Activated T-cell treated with anti-CD3 and anti-CD28 coated beads for 48 hours (primary cell): Measurements from ENCODE around the gene PAX5.
A peak's percentile ranks its signal among the peaks of the same experiment; 100 is the strongest.

Experiments
- DNase-seq: peaks from one replicate; pipeline ENCODE4 v3.0.0-alpha.2; 2020; ENCODE audit warnings: low read depth

PAX5 gene

DNA sequence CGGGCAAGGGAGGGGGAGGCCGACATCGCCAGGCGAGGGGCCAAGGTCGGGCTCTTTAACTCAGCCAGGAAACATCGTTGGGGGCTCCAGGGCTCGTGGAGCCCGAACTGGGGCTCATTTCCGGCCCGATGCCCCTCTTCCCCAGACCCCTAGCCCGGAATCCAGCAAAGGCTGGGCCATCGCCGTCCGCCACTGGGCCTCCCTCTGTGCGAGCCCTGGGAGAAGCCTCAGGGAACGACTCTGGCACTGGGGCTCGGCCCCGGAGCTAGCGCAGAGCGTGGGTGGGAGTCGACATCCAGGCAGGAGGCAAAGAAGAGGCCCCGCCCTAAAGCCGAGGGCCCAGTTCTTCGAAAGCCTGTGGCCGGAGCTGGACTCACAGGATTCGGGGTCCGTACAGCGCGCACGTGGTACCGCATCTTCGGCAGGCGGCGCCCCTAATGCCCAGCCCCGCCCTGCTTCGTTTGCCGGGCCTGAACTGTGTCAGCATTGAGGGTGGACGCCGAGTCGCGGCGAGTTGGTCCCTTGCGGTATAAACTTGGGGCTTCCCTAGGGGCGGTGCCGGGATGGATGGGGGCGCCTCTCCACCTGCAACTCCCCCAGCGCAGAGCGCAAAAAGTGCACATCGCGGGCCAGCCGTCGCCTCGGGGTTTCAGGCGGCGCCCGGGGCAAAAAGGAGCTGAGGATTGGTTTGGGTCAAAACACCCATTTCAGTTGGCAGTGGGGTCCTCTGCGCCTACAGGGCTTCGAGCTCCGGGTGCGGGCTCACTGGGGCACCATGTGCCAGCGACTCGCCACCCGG is 3.6 kb upstream of the PAX5 start:
- DNase-seq = no peak

DNA sequence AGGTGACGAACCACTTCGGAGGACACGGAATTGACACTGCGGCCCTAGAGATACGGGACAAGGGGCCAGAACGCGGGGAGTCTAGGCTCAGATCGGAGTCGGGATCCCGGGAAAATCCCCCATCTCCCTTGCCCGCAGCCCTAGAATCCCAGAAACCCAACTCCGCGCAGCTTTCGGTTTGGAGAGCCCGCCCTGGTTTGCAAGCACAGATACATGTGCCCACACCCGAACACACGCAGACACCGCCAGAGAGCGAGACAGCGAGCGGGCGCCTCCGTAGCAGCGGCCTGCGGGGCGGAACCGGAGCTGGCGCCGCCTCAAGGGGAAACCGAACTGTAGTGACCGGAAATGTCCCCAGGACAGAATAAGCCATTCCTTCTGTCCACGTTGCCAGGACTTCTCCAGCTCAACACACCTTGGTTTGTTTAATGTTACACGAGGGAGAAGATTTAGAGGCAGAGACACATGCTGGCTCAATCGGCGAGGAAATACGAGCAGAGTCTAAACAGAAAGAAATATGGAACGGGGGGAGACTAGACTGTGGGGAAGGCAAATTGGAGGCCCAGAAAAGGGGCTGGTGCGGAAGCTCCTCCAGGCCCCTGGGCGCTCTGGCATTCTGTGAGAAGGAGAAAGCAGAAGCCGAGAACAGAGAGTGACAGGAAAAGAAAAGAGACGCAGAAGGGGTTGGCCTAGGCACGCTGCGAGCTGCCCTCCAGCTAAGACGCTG is 2.9 kb upstream of the PAX5 start:
- no peak for DNase-seq

DNA sequence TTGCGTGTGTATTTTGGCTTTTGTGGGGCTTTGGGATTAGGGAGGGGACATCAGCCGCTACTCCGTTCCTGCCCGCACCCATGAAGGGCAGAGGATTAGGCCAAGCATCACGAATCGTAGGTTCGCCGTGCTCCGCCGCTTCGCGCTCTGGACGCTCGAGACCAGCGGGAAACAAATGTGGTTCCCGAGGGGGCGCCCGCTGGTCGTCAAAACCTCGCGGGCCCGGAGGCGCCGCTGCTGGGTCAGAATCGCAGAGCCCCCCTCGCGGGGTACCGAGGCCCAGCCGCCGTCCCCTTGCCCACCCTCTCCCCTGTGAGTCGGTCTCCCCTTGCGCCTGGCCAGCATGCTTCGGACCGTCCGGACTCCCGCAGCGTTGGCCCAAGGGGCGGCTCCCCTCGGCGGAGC is 2.3 kb upstream of the PAX5 start:
- no peak for DNase-seq

DNA sequence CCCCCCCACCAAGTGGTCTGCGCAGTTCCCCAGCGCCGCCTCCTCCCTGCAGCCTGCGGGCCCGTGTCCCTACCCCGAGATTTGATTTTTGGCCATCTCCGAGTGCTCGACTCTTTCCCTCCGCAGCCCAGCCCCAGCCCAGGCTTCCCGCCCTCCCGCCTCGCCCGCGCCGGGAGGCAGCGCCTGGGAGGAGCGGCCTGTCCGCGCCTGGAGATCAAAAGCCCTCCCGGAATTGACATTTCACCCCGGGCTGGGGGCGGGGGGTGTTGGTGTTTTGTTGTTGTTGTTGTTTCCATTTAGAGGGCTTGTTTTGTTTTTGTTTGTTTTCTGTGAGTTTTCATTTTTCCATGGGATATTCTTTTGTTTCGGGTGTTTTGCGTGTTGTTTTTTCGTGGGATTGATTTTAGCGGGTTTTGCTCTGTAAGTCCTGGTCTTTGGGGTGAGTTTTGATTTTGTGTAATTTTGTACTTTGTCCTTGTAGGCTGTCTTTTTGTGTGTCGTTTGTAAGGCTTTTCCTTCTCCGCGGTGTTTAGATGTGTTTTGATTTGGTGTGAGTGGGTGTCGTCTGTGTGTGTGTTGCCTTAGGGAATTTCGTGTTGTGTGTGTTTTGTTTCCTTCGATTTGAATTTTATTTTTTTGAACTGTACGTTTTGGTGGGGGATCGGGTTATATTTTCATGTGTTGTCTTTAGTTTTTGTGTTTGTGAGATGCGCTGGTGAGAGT is 1.7 kb upstream of the PAX5 start:
- DNase-seq = no peak

DNA sequence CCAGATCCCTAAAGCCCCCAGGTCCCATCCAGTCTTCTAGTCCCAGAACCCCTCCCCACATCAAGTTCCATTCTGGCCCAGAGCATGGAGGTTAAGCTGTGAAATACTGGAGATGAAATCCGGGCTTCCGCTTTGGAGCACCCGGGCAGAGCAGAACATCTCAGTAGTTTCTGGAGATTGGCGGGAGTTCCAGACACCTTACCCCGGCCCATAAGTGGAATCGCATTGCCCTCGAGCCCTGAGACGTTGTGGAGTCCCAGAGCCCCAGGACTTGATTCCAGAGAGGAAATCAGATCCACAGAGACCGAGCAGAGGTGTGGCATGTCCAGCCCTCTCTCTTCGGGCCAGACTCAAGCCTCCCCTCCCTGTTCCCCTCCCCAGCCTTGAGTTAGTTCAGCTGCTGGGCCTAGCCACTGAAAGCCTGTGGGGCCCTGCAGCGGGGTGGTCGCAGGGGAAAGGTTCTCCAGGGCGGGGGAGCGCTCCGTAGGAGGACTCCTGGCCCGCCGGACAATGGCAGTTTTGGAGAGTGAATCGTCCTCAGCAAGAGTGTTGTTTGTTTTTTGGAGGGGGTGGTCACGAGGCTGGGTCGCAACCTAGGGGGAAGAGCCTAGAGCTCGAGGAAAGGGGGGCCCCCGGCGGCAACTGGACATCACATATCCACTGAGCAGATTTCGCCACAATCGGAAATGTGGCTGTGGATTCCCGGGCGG is 1.0 kb upstream of the PAX5 start:
- no peak for DNase-seq

DNA sequence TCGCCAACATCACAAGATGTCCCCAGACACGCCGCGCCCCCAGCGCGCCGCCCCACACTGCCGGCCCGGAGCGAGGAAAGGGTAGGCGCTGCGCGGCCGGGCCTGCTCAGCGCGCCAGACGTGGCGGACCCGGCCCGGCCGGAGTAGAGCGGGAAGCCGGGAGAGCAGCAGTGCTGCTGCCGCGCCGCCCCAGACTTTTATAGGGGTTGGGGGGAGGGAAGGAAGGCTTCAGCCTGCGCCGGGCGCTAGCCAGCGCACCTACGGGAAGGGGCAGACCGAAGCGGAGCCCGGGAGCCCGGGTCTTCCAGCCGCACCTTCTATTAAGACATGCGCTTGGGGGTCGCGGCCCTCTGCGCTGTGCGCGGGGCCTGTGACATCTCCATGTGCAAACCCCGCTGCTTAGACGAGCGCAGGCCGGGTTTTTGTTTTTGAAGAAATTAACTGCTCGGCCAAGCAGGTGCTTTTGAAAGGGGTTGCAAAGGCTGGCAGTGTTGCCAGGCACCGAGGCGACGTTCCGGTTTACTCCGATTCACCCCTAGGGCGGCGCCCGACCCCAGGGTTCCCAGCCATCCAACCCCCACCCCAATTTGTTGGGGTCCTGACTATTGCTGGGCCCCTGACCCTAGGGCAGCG is 353 bp upstream of the PAX5 start:
- DNase-seq = no peak

DNA sequence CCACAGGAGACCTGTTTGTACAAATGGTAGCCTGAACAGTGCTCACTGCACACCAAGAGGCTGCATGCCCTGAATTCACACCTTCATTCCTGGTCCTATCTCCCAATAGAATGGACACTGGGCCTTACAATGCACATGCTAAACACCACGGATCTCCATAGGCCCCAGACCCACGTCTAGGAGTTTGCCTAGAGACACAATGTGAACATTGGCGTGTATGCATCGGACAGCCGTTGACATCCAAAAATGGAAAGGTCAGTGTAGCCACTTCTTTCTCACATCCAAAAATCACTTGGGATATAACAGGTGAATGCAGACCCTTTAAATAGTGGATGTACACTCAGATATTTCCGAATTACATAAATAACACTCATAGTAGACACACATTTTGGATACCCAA is 927 bp downstream of the PAX5 start:
- no peak for DNase-seq

DNA sequence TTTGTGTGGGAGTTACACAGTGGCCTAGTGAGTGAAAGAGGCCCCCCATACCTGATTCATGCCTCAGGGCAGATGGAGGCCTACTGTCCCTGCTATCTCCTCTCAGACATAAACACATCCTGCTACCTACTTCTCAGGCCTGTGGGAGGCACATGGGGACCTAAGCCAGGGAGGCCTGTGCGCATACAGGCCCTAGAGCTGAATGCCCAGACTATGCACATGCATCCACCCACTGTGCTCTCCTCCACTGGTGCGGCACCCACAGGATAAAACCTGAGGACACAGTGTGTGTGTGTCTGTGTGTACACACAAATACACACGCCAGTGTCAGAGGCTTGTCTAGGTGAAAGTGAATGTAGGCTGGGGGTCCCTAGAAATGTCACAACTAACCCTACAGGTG is 1.4 kb downstream of the PAX5 start:
- no peak for DNase-seq

DNA sequence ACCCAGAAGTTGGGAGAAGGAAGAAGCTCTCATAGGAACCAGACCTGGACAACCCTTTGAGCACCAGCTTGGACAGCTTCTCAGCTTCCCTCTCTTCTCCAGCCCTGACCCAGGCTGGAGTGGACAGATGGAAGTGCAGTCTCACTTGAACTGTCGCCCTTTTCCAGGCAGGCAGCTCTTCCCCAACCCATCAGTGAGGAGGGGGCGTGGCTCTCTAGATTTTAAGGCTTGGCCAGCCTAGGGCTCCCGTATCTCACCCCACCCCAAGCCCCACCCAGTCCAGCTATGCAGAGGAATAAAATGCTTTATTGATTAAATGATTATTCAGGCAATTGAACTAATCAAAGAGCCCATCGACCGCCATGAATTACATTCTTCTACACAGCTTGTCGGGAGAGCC is 2.2 kb downstream of the PAX5 start:
- DNase-seq = no peak

DNA sequence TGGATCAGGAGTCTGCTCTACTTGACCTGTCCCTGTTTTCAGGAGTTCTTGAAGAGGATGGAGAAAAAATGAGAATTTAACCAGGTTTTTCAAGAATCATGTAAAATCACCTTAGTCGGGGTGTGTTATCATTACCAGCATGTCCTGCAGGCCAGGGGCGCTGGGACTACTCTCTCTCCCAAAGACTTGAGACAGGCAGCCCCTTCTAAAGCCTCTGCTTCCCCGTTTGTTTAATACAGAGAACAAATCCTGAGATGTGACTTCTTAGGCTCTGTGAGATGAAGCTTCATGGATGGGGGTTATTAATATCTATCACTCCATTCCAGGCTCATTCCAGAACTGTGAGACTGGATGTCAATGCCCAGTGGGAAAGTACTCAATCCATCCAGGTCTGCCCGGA is 3.0 kb downstream of the PAX5 start:
- no peak for DNase-seq

DNA sequence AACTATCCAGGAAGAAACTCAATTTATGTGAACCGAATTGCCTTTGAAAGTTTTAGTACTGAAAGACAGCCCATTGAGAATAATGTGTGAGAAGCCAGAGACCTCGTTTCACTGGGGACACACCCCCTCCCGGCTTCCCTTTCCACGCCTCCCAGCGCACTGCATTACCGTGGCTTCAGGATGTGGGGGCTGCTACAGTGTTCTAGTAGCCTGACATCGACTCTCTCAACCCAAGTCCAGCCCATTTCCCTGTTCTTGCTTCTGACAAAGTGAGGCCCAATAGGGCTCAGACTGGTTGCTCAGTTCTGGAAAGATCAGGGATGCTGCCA is 3.5 kb downstream of the PAX5 start:
- no peak for DNase-seq

DNA sequence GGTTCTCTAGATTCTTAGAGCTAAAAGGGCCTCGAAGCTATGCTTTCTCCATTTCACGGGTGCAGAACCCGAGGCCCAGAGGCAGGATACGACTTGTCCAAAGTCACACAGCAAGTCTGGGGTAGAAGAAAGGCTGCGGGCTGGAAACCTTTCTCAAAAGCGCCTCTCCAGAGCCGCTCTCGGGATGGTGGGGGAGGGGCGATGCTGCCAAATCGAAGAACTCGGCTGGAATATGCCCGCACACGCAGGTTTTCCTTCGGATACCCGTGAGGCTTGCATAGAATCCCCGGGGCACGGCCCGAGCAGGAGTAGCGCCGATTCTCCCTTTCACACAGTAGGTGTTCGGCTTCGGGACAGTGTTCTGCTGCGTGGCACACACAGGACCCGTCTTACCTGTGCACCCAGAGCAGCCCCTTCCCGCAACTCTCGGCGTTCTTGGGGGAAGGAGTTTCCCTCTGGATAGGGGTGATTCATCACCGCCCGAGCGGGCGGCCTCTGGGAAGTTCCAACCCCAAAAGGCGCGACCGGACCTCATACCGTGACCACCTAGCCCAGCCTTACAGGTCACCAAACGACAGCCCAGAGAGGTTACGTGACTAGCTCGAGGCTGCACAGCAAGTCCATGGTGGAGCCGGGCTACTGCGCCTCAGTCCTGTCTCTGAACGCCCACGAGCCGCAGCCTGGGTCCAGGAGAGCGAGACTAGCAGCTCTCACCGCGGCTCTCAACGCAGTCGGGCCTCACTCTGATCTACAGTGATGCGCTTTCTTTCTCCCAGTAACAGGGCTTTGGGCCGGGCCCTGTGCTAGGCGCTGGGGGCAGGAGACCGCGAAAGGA is 4.1 kb downstream of the PAX5 start:
- DNase-seq = no peak

DNA sequence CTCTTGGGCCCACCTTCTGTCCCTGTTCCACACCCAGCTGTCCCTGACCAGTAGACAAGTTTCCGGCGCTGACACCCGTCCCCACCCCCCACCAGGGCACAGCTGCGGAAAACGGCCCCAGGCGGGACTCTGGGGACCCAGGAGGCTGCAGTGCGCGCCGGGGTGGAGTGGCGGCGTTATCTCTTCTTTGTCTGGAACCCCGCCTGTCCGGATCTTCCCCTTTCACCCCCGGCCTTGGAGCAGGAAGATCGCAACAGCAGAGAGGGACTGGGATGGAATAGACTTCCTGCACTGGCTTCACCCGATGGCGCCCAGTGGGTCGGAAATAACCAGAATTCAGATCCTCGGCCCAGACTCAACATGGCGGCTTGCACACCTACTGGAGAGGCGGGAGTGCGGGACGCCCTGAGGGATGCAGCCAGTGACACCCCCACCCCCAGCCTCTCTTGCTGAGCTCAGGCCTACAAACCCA is 4.7 kb downstream of the PAX5 start:
- DNase-seq = no peak

DNA sequence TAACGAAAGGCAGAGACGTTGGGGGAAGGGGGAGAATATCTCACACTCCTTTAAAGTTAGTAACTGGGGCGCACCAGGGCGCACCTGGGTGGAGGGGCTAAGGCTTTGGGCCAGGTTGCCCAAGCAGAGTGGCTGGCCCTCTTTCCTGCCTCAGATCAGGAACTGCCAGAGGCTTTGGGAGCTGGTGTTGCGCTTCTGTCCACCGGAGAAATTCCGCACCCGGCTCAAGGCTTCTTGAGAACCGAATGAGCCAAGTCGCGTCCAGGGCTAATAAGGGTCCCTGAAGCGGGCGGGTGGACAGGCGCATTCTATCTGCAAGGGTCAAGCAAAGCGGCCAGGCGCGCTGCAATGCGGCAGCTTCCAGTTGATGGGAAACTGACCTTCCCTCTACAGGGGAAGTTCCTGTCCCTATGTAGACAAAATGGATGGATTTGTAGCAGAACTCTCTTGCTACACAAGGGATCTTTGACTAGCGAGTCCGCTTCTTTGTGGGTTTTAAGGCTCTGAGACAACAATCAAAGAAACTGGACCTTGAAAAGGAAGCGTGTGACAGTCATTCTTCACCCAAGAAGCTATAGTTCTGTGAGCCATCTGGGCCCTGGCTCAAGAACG is 5.5 kb downstream of the PAX5 start:
- no peak for DNase-seq

DNA sequence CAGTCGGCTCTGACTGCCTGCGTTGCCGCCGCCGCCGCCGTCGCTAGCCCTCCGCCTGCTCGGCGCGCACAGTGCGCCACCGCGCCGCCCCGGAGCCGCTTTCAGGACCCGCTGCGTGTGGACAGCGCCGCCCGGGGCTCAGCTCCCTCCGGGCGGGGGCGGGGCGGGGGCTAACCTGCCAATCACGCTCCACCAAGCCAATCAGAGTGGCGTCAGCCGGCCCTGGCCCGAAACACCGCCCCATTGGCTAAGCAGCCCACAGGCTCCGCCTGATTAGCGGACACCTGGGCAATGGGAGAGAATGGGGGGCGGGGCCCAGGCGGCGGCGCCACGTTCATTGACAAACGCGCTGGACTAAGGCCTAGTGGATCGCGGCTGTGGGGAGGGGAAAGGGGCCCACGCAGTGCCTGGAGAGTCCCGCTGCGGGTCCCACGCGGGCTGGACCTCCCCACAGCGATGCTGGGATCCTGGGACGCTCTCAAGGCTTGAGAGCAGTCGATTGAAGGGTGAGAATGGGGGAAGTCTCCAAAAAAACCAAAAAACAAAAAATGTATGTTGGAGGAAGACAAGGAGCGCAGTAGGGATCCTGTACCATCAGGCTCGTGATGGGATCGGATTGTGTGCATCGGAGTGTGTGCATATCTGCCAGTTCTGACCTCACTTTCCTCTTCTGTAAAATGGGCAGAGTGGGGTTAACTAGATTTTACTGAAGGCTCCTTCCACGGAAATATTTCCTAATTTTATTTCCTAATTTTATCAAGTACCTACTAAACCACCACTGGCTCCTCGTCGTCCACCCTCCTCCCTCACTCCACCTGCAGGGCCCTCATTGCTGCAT is 6.3 kb downstream of the PAX5 start:
- DNase-seq = peak; percentile 93

DNA sequence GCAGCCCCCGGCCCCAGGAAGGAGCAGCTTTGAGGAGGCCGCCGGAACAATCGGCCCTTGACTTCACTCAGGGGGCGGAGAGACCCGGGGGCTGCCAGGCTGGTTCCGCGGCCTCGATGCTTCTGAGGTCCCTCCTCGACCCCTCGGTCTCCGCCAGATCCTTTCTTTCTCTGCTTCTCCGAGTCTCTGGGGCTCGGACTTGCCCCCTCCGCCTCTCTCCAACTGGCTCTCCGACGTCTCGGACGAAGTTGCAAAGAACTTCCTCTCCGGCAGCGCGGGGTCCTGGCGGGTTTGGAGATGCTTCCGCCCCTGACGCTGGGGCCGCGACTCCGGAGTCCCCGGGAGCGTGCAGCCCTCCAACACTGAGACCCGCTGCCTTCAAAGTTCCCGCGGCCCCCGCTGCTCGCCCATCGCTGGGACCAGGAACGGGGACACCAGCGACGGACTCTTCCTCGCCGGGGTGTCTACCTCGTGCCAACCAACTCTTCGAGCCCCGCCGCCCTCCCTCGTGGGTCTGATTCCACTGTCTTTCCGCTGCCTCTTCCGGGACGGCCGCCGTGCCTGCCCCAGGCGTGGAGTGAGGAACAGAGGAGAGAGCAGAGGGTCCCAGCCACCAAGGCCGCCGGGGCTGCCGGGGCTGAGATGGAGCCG is 7.0 kb downstream of the PAX5 start:
- no peak for DNase-seq

DNA sequence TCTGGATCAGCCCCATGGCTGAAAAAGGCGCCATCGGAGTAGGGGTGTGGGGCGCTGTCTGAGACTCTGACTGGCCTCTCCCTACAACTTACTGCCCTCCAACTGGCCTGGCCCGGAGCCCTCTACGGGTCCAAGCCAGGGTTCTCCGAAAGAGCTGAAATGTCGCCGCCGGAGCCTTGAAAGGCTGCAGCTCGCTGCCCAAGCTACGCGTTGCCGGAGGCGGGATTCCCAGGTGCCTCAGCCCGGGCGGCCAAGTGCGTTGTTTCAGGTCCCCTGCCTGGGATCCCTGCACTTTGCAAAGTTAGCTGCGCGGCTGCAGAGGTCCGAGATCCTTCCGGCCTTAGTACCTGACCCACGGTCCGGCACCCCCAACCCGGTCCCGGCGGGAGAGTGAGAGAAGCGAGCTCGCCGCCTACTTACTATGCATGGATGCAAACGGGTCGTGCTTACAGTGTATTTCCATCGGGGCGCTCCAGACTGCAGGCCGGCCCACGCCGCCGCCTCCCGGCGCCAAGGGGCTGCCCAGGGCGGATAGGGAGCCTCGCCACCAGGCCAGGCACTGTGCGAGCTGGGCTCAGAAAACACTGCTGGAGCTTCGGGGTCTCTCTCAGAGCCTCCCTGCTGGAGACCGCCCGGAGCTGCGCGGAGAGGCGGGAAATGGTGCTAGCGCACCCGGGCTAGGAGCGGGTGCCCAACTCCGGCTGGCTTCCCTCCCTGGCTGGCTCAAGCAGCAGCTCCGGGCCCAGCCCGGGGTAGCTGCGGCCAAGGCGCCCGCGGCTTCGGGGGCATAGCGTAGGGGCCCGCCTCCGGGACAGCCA is 7.7 kb downstream of the PAX5 start:
- DNase-seq = no peak

DNA sequence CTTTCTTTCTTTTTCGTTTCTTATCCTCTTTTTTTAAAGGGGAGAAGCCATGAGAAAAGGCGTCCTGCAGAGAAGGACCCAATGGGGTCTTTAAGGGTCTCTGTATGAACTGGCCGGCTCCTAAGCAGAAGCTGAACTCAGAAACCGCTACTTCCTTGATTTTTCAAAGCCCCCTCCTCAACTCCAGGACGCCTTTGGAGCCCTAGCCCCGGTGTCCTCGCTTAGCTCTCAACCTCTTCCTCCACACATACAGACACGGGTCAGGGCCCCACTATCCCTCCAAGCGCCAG is 8.3 kb downstream of the PAX5 start:
- DNase-seq = no peak
